ENCODE results near the gene FRMD7.

DNA sequence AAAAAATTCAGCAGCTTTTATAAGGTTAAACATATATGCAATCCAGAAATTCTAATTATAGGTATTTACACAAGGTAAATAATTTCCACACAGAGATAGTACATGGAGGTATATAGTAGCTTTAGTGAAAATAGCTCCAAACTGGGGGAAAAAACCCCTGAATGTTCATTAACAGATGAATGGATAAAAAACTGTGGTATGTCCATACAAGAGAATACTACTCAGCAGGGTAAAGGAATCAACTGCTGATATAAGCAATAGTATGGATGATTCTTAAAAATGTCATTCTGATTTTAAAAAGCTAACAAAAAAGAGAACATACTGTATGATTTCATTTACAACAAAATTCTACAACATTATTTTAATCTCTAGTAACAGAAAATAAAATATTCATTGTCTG lies 37.2 kb upstream of the FRMD7 start:
- TF ChIP-seq, protein P1, sequence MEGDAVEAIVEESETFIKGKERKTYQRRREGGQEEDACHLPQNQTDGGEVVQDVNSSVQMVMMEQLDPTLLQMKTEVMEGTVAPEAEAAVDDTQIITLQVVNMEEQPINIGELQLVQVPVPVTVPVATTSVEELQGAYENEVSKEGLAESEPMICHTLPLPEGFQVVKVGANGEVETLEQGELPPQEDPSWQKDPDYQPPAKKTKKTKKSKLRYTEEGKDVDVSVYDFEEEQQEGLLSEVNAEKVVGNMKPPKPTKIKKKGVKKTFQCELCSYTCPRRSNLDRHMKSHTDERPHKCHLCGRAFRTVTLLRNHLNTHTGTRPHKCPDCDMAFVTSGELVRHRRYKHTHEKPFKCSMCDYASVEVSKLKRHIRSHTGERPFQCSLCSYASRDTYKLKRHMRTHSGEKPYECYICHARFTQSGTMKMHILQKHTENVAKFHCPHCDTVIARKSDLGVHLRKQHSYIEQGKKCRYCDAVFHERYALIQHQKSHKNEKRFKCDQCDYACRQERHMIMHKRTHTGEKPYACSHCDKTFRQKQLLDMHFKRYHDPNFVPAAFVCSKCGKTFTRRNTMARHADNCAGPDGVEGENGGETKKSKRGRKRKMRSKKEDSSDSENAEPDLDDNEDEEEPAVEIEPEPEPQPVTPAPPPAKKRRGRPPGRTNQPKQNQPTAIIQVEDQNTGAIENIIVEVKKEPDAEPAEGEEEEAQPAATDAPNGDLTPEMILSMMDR (IDR thresholded peaks at IDR 0.05), result no peak
- no peak for TF ChIP-seq POLR2A (IDR thresholded peaks at IDR 0.05)

All from adrenal gland (tissue), 5 donors.